VCaP (cell line): ENCODE data around the gene RIBC2.
A peak's percentile ranks its signal among the peaks of the same experiment; 100 is the strongest.
"Not testable (repeated sequence)": the region's sequence is repeated elsewhere in the genome, so short reads cannot be mapped to it uniquely, and the experiment has no call there.

Experiments used
- H3K27ac ChIP-seq: fragments of 450-650 bp; 2 replicates; pipeline ENCODE4 v1.5.1; 2017
- TF ChIP-seq, protein P1 (sequence below): fragments of 450-650 bp; conservative IDR thresholded peaks from 2 replicates; pipeline ENCODE4 v1.5.1; 2017; ENCODE audit warnings: mild to moderate bottlenecking, moderate library complexity

Gene RIBC2

DNA sequence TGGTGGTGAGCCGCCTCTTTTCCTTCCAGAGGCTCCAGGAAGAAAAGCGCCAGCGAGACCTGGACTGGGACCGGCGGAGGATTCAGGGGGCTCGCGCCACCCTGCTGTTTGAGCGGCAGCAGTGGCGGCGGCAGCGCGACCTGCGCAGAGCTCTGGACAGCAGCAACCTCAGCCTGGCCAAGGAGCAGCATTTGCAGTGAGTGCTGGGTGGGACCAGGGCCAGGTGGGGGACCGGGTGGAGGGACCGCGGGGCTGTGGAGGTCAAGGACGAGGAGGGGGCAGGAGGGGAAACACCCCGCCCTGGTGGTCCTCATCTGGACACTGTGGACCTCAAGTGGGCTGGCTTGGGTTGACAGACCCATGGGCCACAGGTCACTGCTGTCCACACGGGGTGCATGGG, 17.4 kb downstream of the RIBC2 start:
- TF ChIP-seq, protein P1, sequence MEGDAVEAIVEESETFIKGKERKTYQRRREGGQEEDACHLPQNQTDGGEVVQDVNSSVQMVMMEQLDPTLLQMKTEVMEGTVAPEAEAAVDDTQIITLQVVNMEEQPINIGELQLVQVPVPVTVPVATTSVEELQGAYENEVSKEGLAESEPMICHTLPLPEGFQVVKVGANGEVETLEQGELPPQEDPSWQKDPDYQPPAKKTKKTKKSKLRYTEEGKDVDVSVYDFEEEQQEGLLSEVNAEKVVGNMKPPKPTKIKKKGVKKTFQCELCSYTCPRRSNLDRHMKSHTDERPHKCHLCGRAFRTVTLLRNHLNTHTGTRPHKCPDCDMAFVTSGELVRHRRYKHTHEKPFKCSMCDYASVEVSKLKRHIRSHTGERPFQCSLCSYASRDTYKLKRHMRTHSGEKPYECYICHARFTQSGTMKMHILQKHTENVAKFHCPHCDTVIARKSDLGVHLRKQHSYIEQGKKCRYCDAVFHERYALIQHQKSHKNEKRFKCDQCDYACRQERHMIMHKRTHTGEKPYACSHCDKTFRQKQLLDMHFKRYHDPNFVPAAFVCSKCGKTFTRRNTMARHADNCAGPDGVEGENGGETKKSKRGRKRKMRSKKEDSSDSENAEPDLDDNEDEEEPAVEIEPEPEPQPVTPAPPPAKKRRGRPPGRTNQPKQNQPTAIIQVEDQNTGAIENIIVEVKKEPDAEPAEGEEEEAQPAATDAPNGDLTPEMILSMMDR = no peak
- H3K27ac ChIP-seq = no peak overlapping the region

DNA sequence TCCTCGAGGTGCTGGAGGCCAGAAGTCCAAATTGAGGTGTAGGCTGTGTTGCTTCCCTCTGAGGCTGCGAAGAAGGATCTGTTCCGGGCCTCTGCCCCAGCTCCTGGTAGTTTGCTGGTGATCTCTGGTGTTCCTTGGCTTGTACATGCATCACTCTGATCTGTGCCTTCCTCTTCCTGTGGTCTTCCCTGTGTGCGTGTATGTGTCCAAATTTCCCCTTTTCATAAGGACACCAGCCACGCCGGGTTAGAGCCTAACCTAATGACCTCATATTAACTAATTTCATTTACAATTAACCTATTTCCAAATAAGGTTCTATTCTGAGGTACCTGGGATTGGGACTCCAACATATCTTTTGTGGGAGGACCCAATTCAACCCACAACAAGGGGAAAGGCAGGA, 21.5 kb downstream of the RIBC2 start:
- no peak overlapping the region for H3K27ac ChIP-seq
- TF ChIP-seq, protein P1 = no peak

DNA sequence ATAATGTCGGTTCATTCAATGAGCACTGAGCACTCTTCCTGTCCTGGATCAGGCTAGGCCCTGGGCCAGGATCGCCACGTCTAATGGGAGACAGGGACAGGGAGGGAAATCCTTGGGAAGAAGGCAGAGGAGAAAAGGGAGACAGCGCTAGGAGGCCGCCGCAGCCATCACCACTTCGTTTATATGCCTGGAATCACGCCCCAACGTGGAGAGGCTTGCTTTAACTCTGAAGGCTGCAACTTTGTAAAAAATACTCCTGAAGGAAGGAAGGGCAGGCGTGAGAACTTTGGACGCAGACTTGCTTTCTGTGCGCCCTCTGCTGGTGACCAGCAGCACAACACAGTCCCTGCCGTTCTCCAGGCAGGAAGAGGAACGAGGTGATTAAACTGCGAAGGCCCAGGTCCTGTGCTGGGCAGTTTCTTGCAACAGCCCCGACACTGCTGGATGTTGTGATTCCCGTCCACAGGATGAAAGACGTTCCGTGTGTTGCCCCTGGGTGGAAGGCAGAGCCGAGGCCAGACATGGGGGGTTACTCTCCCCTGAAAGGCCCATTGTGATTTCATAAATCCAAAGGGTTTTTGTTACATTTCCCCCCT, 22.1 kb downstream of the RIBC2 start:
- TF ChIP-seq, protein P1 = peak; percentile 73
- H3K27ac ChIP-seq = no peak overlapping the region

DNA sequence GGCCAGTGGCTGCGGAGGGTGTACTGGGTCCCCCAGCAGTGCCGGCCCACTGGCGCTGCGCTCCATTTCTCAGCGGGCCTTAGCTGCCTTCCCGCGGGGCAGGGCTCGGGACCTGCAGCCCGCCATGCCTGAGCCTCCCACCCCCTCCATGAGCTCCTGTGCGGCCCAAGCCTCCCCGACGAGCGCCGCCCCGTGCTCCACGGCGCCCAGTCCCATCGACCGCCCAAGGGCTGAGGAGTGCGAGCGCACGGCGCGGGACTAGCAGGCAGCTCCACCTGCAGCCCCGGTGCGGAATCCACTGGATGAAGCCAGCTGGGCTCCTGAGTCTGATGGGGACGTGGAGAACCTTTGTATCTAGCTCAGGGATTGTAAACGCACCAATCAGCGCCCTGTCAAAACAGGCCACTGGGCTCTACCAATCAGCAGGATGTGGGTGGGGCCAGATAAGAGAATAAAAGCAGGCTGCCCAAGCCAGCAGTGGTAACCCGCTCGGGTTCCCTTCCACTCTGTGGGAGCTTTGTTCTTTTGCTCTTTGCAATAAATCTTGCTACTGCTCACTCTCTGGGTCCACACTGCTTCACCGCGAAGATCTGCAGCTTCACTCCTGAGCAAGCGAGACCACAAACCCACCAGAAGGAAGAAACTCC, 23.5 kb downstream of the RIBC2 start:
- not testable (repeated sequence) for H3K27ac ChIP-seq

DNA sequence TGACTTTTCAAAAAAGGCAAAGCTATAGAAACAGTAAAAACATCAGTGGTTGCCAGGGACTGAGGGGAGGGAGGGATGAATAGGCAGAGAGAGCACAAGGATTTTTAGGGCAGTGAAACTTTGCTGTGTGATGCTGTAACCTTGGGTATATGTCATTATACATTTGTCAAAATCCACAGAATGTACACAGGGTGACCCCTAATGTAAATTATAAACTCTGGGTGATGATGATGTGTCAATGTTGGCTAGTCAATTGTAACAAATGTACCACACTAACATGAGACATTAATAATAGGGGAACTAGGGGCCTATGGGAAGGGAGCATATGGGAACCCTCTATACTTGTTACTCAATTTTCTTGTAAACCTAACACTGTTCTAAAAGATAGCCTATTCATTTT, 24.8 kb downstream of the RIBC2 start:
- TF ChIP-seq, protein P1 = no peak
- no peak overlapping the region for H3K27ac ChIP-seq

DNA sequence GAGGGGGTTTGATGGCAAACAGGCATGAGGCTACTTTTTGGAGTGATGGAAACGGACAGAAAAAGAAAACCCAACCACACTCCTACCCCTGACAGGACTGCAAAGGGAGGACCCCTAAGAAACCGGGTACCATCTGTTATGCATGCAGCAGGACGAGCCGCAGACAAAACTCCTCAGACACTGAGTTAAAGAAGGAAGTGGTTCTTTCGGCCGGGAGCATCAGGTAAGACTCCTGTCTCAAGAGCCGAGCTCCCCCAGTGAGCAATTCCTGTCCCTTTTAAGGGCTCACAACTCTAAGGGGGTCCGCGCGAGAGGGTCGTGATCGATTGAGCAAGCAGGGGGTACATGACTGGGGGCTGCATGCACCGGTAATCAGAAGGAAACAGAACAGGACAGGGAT, 27.2 kb downstream of the RIBC2 start:
- not testable (repeated sequence) for H3K27ac ChIP-seq

DNA sequence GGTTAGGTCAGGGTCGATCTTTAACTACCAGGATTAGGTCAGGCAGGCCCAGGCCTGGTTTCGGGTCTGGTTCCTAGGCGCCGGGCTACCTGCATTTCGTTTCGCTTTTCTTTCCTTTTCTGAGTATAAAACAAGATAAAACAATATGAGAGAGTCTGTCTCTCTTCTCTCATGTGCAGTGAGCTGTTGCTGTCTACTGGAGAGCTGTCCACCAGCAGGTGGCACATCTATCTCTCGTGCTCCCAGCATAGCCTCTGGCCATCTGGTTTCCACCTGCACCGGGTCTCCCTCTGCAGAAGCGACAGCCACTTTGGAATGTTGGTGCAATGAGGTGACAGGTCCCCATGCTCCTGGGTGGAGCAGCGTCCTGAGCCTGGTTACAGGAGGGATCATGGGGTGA, 27.6 kb downstream of the RIBC2 start:
- no peak overlapping the region for H3K27ac ChIP-seq
- TF ChIP-seq, protein P1 = peak; percentile 66

DNA sequence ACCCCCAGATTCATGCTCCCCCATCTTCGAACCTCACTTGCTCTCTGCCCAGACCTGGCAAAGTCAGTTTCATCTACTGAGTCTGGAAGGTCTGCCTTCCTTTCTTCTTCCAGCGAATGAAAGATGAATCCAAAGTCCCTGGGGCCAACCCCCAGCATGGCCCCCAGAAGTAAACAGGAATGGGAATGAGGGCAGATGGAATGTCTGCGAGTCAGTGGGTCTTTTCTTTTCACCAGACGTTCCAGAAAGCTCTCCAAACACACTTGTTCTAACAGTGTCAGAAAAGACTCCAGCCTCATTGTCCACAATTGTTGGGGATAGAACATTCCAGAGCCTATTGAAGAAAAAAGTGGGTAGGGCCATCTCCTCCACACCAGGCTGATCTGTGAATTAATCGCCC, 28.6 kb downstream of the RIBC2 start:
- no peak overlapping the region for H3K27ac ChIP-seq
- TF ChIP-seq, protein P1 = no peak
